ENCODE results near the gene ISX. TPM values are rescaled to one million over a fixed set of nuclear protein-coding genes. Genes with fewer than 3 reads are reported as not detected.
A peak's percentile ranks its signal among the peaks of the same experiment; 100 is the strongest.

ISX gene
- total and polyA plus RNA-seq, 2 experiments from 2014 or later, result not detected

- no peak for TF ChIP-seq EZH2 (IDR thresholded peaks at IDR 0.05; ENCODE audit: insufficient read depth, poor library complexity, severe bottlenecking)
- no peak for TF ChIP-seq EZH2phosphoT487 (IDR thresholded peaks at IDR 0.05; ENCODE audit: insufficient read depth, low read depth)
- Histone ChIP-seq H3K36me3 (ENCODE audit: low read depth) (no peaks in the 10 kb centered on the region), H3K9me2 (ENCODE audit: insufficient read depth) (no peaks in the 10 kb centered on the region), H3K9me3 (ENCODE audit: low read depth) (no peaks in the 10 kb centered on the region), H4K20me1 (ENCODE audit: insufficient read depth) (no peaks in the 10 kb centered on the region), H3K4me3 (no peak overlapping the region), H3K4me2 (ENCODE audit: unreplicated experiment) (no peak overlapping the region), H3F3A (ENCODE audit: insufficient read depth) (no peaks in the 10 kb centered on the region), H3K4me1 (ENCODE audit: insufficient read depth) (no peaks in the 10 kb centered on the region), H3K9ac (no peak overlapping the region), H3K27me3 (replicated peaks; ENCODE audit: insufficient read depth) (no peaks in the 10 kb centered on the region), H3K27ac (no peak overlapping the region), H3K79me2 (ENCODE audit: insufficient read depth) (no peaks in the 10 kb centered on the region), H2AFZ (no peak overlapping the region)
- no peak for DNase-seq
- in situ Hi-C loops (cut with MboI), result no loop called here
- WGBS, 2 experiments (ENCODE audit: low coverage in 1 of 2, low lambda C conversion rate in 2 of 2, missing lambda C conversion rate in 2 of 2), result 13 to 21% methylated on average over 2 of the region's 2 CpGs
These were observed 4.6 kb downstream of the ISX start for GRCh38 chr22:35070451-35071093.

DNA sequence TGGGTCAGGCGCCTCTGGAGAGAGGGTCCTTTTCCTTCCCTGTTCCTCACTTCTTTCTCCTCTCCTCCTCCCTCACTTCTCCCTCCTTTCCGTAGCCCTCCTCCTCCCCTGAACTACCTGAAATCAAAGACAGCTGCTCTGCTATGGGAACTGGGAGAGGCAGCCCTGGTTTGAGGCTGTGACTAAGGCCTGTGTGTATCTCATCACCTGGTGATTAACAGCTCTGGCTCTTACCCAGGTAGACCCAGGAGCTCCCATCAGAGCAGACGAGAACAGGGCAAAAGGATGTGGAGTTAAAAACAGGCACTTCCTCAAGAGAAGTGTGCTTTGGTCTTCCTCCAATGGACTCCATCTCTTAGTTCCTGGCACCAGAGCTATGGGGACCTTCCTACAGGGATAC lies 5.8 kb downstream of the ISX start:
- H3K4me2 ChIP-seq (ENCODE audit: unreplicated experiment), result no peak overlapping the region
- no peak for TF ChIP-seq EZH2phosphoT487 (IDR thresholded peaks at IDR 0.05; ENCODE audit: insufficient read depth, low read depth)
- TF ChIP-seq EZH2 (IDR thresholded peaks at IDR 0.05; ENCODE audit: insufficient read depth, poor library complexity, severe bottlenecking), result no peak
- H3K27me3 ChIP-seq (replicated peaks; ENCODE audit: insufficient read depth), result no peaks in the 10 kb centered on the region
- no peak overlapping the region for H3K4me3 ChIP-seq
- H3F3A ChIP-seq (ENCODE audit: insufficient read depth), result no peaks in the 10 kb centered on the region
- H3K4me1 ChIP-seq (ENCODE audit: insufficient read depth), result no peaks in the 10 kb centered on the region
- no peaks in the 10 kb centered on the region for H3K36me3 ChIP-seq (ENCODE audit: low read depth)
- no peaks in the 10 kb centered on the region for H3K9me2 ChIP-seq (ENCODE audit: insufficient read depth)
- H3K9ac ChIP-seq, result no peak overlapping the region
- H4K20me1 ChIP-seq (ENCODE audit: insufficient read depth), result no peaks in the 10 kb centered on the region
- H3K9me3 ChIP-seq (ENCODE audit: low read depth), result no peaks in the 10 kb centered on the region
- no peak overlapping the region for H2AFZ ChIP-seq
- no peaks in the 10 kb centered on the region for H3K79me2 ChIP-seq (ENCODE audit: insufficient read depth)
- WGBS, 2 experiments (ENCODE audit: low coverage in 1 of 2, low lambda C conversion rate in 2 of 2, missing lambda C conversion rate in 2 of 2), result 3 to 10% methylated on average over 3 of the region's 3 CpGs
- DNase-seq, result no peak
- in situ Hi-C loops (cut with MboI), result no loop called here
- no peak overlapping the region for H3K27ac ChIP-seq

DNA sequence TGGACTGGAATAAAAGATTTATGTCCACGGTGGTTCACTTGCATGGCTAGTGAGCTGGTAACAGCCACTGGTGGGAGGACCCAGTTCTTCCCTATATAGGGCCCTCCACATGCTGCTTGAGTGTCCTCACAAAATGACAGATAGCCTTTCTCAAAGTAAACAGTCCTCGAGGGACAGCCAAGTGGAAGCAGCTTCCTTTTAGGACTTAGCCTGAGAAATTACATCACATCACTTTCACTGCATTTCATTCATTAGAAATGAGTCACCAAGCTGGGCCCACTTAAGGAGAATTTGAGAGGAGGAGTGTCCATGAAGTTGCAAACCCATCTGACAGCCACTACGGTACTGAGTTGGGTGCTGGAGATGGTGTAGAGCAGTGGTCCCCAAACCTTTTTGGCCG lies 7.0 kb downstream of the ISX start:
- Histone ChIP-seq H3F3A (ENCODE audit: insufficient read depth) (no peaks in the 10 kb centered on the region), H3K79me2 (ENCODE audit: insufficient read depth) (no peaks in the 10 kb centered on the region), H3K27me3 (replicated peaks; ENCODE audit: insufficient read depth) (no peaks in the 10 kb centered on the region), H3K9me2 (ENCODE audit: insufficient read depth) (no peaks in the 10 kb centered on the region), H3K4me2 (ENCODE audit: unreplicated experiment) (no peak overlapping the region), H3K36me3 (ENCODE audit: low read depth) (no peaks in the 10 kb centered on the region), H3K9me3 (ENCODE audit: low read depth) (no peaks in the 10 kb centered on the region), H3K4me3 (no peak overlapping the region), H4K20me1 (ENCODE audit: insufficient read depth) (no peaks in the 10 kb centered on the region), H2AFZ (no peak overlapping the region), H3K9ac (no peak overlapping the region), H3K27ac (no peak overlapping the region), H3K4me1 (ENCODE audit: insufficient read depth) (no peaks in the 10 kb centered on the region)
- TF ChIP-seq EZH2phosphoT487 (IDR thresholded peaks at IDR 0.05; ENCODE audit: insufficient read depth, low read depth) (no peak), EZH2 (IDR thresholded peaks at IDR 0.05; ENCODE audit: insufficient read depth, poor library complexity, severe bottlenecking) (no peak)
- 27 to 30% methylated on average over 4 of the region's 4 CpGs for WGBS, 2 experiments (ENCODE audit: low coverage in 1 of 2, low lambda C conversion rate in 2 of 2, missing lambda C conversion rate in 2 of 2)
- peak; percentile 30 for DNase-seq
- in situ Hi-C loops (cut with MboI), result no loop called here

DNA sequence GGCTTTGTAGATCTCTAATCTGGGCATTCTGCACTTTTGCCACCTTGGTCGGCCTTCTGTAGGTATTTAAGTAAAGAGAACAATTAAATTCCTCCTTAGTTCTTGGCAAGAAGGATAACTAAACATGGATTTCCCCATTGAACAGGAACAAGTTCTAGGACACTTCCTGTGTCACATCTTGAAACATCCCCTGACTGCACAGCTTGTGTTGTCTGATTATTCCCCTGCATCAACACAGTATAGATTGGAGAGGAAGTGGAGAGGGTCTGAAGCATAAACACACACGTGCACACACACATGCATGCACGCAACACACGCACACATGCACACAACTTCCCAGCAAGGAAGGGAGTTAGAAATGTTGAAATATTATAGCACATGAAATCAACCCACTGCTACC lies 8.6 kb downstream of the ISX start:
- no peaks in the 10 kb centered on the region for H3K36me3 ChIP-seq (ENCODE audit: low read depth)
- no peaks in the 10 kb centered on the region for H4K20me1 ChIP-seq (ENCODE audit: insufficient read depth)
- no peak for DNase-seq
- H3K27ac ChIP-seq, result no peak overlapping the region
- H3K9me2 ChIP-seq (ENCODE audit: insufficient read depth), result no peaks in the 10 kb centered on the region
- H3K4me3 ChIP-seq, result no peak overlapping the region
- no peaks in the 10 kb centered on the region for H3K79me2 ChIP-seq (ENCODE audit: insufficient read depth)
- no peak overlapping the region for H2AFZ ChIP-seq
- no peaks in the 10 kb centered on the region for H3F3A ChIP-seq (ENCODE audit: insufficient read depth)
- in situ Hi-C loops (cut with MboI), result no loop called here
- H3K9me3 ChIP-seq (ENCODE audit: low read depth), result no peaks in the 10 kb centered on the region
- no peak overlapping the region for H3K4me2 ChIP-seq (ENCODE audit: unreplicated experiment)
- TF ChIP-seq EZH2 (IDR thresholded peaks at IDR 0.05; ENCODE audit: insufficient read depth, poor library complexity, severe bottlenecking), result no peak
- TF ChIP-seq EZH2phosphoT487 (IDR thresholded peaks at IDR 0.05; ENCODE audit: insufficient read depth, low read depth), result no peak
- H3K9ac ChIP-seq, result no peak overlapping the region
- H3K27me3 ChIP-seq (replicated peaks; ENCODE audit: insufficient read depth), result no peaks in the 10 kb centered on the region
- WGBS, 2 experiments (ENCODE audit: low coverage in 1 of 2, low lambda C conversion rate in 2 of 2, missing lambda C conversion rate in 2 of 2), result 15% methylated on average over 4 of the region's 4 CpGs
- H3K4me1 ChIP-seq (ENCODE audit: insufficient read depth), result no peaks in the 10 kb centered on the region

DNA sequence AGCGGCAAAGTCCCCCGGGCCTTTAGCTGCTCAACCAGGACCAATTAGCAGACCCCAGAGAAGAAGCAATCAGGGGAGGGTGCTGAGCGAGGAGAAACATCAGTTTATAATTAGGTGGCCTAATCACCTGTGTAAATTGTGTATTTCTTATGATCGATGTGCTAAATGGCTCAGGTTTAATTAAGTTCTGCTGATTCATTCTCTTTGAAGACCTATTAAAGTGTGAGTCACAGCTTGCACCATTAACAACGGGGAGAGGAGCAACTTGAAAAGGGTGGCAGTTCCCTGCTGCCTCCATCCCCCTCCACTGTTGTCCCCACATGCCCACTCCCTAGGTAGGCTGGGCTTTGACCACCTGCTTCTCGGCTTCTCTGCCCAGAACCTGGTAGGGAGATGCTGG lies 10.7 kb downstream of the ISX start:
- H3F3A ChIP-seq (ENCODE audit: insufficient read depth), result no peaks in the 10 kb centered on the region
- H2AFZ ChIP-seq, result no peak overlapping the region
- no peak for DNase-seq
- no peaks in the 10 kb centered on the region for H3K36me3 ChIP-seq (ENCODE audit: low read depth)
- H4K20me1 ChIP-seq (ENCODE audit: insufficient read depth), result no peaks in the 10 kb centered on the region
- no peaks in the 10 kb centered on the region for H3K79me2 ChIP-seq (ENCODE audit: insufficient read depth)
- TF ChIP-seq EZH2phosphoT487 (IDR thresholded peaks at IDR 0.05; ENCODE audit: insufficient read depth, low read depth), result no peak
- TF ChIP-seq EZH2 (IDR thresholded peaks at IDR 0.05; ENCODE audit: insufficient read depth, poor library complexity, severe bottlenecking), result no peak
- no peak overlapping the region for H3K9ac ChIP-seq
- no peak overlapping the region for H3K4me3 ChIP-seq
- H3K9me3 ChIP-seq (ENCODE audit: low read depth), result no peaks in the 10 kb centered on the region
- H3K27me3 ChIP-seq (replicated peaks; ENCODE audit: insufficient read depth), result no peaks in the 10 kb centered on the region
- H3K4me2 ChIP-seq (ENCODE audit: unreplicated experiment), result no peak overlapping the region
- WGBS, 2 experiments (ENCODE audit: low coverage in 1 of 2, low lambda C conversion rate in 2 of 2, missing lambda C conversion rate in 2 of 2), result 38 to 40% methylated on average over 6 of the region's 6 CpGs
- no peaks in the 10 kb centered on the region for H3K9me2 ChIP-seq (ENCODE audit: insufficient read depth)
- no peaks in the 10 kb centered on the region for H3K4me1 ChIP-seq (ENCODE audit: insufficient read depth)
- in situ Hi-C loops (cut with MboI), result no loop called here
- H3K27ac ChIP-seq, result no peak overlapping the region
